GM12878 (cell line): Measurements from ENCODE around the gene OR10G8. TPM values are rescaled to one million over a fixed set of nuclear protein-coding genes. Genes with fewer than 3 reads are reported as not detected.

ENCODE experiments used
- ATAC-seq: fragments of 200-7000 bp; cut with Tn5 transposase; 3 replicates; pipeline ENCODE4 v1.9.1; 2020; ENCODE audit warnings: mild to moderate bottlenecking, moderate library complexity
- BruUV-seq: library from RNA; stranded (reverse); fragments of 400-500 nt; replicated peaks from 2 replicates; lab custom pipeline; 2021; lab: Mats Ljungman, UMichigan
- CTCF ChIA-PET: fragments of 300-600 bp; sonication (Branson Sonifier 250); formaldehyde crosslinking; extraction: SDS; loops from one replicate; lab custom pipeline; 2021; ENCODE audit warnings: inconsistent platforms; lab: Yijun Ruan, JAX
- POLR2A ChIA-PET: fragments of 350-600 bp; formaldehyde crosslinking; extraction: SDS; loops from one replicate; lab custom pipeline; 2021; ENCODE audit warnings: inconsistent platforms; lab: Charles Lee
- RAD21 ChIA-PET: fragments of 300-600 bp; sonication (Branson Sonifier 250); formaldehyde crosslinking; loops from one replicate; lab custom pipeline; 2023; ENCODE audit warnings: antibody characterized with exemption; ENCODE audit not compliant: unreplicated experiment; lab: Charles Lee
- SMC1A ChIA-PET: fragments of 300-600 bp; sonication (Branson Sonifier 250); formaldehyde crosslinking; loops from one replicate; lab custom pipeline; 2023; ENCODE audit not compliant: unreplicated experiment, uncharacterized antibody; lab: Charles Lee
- DNase-seq: peaks from one replicate; pipeline ENCODE4 v3.0.0-alpha.2; 2011; ENCODE audit warnings: low read depth, low spot score
- FAIRE-seq: peaks from 3 replicates; lab custom pipeline; 2011; peaks lifted over from hg19 to GRCh38; lab: Jason Lieb, UNC
- H2AFZ ChIP-seq: 2 replicates; pipeline ENCODE4 v1.6.0; 2011; ENCODE audit warnings: low read depth, low read length, control low read depth; ENCODE audit not compliant: control insufficient read depth
- H3K27ac ChIP-seq: 2 replicates; pipeline ENCODE4 v1.5.1; 2011; ENCODE audit warnings: control low read depth; ENCODE audit not compliant: control insufficient read depth, insufficient read depth
- H3K27me3 ChIP-seq, 2 experiments: replicated peaks in 1 of 2; 2 replicates each; pipeline versions ENCODE4 v1.6.0 to v1.6.1; 2011; ENCODE audit warnings: low read length in 1 of 2; ENCODE audit not compliant: control insufficient read depth in 2 of 2, insufficient read depth in 2 of 2
- H3K36me3 ChIP-seq, 2 experiments: 2 replicates each; pipeline ENCODE4 v1.5.1; 2011; ENCODE audit warnings: low read length in 1 of 2; ENCODE audit not compliant: control insufficient read depth in 2 of 2, insufficient read depth in 2 of 2
- H3K4me1 ChIP-seq: 2 replicates; pipeline ENCODE4 v1.6.1; 2011; ENCODE audit warnings: mild to moderate bottlenecking, low read length, moderate library complexity, mixed read lengths; ENCODE audit not compliant: control insufficient read depth, insufficient read depth
- H3K4me2 ChIP-seq: 2 replicates; pipeline ENCODE4 v1.6.0; 2011; ENCODE audit warnings: control low read depth; ENCODE audit not compliant: control insufficient read depth, insufficient read depth
- H3K4me3 ChIP-seq: fragments of 200-600 bp; sonication (generic); 2 replicates; pipeline ENCODE4 v1.5.1; 2016
- H3K79me2 ChIP-seq: 2 replicates; pipeline ENCODE4 v1.6.0; 2011; ENCODE audit warnings: low read length; ENCODE audit not compliant: control insufficient read depth, insufficient read depth
- H3K9ac ChIP-seq: 2 replicates; pipeline ENCODE4 v1.8.0; 2011; ENCODE audit warnings: low read length, control low read depth, mixed read lengths; ENCODE audit not compliant: control insufficient read depth, insufficient read depth
- H3K9me3 ChIP-seq: replicated peaks from 3 replicates; pipeline ENCODE4 v1.5.1; 2011; ENCODE audit warnings: mild to moderate bottlenecking, low read length; ENCODE audit not compliant: control insufficient read depth, insufficient read depth
- H4K20me1 ChIP-seq: 2 replicates; pipeline ENCODE4 v1.6.0; 2011; ENCODE audit not compliant: control insufficient read depth, insufficient read depth
- CBFB ChIP-seq: IDR thresholded peaks from 2 replicates; pipeline ENCODE4 v1.6.1; 2016; ENCODE audit warnings: antibody characterized with exemption, low read depth
- CEBPZ ChIP-seq: fragments of 150-350 bp; IDR thresholded peaks from 2 replicates; pipeline ENCODE4 v1.6.1; 2016; ENCODE audit warnings: low read depth, low read length
- EED ChIP-seq: sonication (generic); IDR thresholded peaks from 2 replicates; pipeline ENCODE4 v1.6.1; 2016; ENCODE audit warnings: antibody characterized with exemption, low read depth
- EGR1 ChIP-seq, 2 experiments: IDR thresholded peaks; 1 replicate in 1 of 2; 2 replicates in 1 of 2; pipeline ENCODE4 v1.6.1; 2011 to 2012; ENCODE audit warnings: low read depth in 2 of 2, low read length in 2 of 2, borderline replicate concordance in 1 of 2, mild to moderate bottlenecking in 1 of 2, moderate library complexity in 1 of 2
- HDAC6 ChIP-seq: fragments of 200-600 bp; sonication (generic); IDR thresholded peaks from one replicate; pipeline ENCODE4 v1.8.0; 2017; ENCODE audit warnings: antibody characterized with exemption; ENCODE audit not compliant: unreplicated experiment
- MEF2B ChIP-seq: fragments of 450-650 bp; IDR thresholded peaks from 2 replicates; pipeline ENCODE4 v1.6.1; 2018; ENCODE audit warnings: mild to moderate bottlenecking, moderate library complexity; ENCODE audit not compliant: partially characterized antibody, poor library complexity, severe bottlenecking
- POLR2AphosphoS2 ChIP-seq: IDR thresholded peaks from 2 replicates; pipeline ENCODE4 v1.6.1; 2011; ENCODE audit warnings: low read depth, mild to moderate bottlenecking, low read length, improper control_type of control experiment, moderate library complexity
- POU2F2 ChIP-seq: IDR thresholded peaks from 3 replicates; pipeline ENCODE4 v1.6.1; 2011; ENCODE audit warnings: low read depth, mild to moderate bottlenecking, low read length, borderline replicate concordance
- PRDM15 ChIP-seq: fragments of 450-650 bp; formaldehyde crosslinking; IDR thresholded peaks from 2 replicates; pipeline ENCODE4 v1.4.0; 2020; ENCODE audit warnings: mild to moderate bottlenecking, moderate library complexity
- WGBS: methylation state at CpG from one replicate; pipeline ENCODE4 v1.1.6; 2016; ENCODE audit warnings: low lambda C conversion rate; ENCODE audit not compliant: insufficient replicate concordance, insufficient coverage; ENCODE audit errors: missing lambda C conversion rate; 5-methylcytosine and 5-hydroxymethylcytosine counted together
- in situ Hi-C: fragments of 300-500 bp; cut with MboI; formaldehyde crosslinking; loops from 9 replicates; pipeline ENCODE4 v1.14.3; 2018; ENCODE audit warnings: mixed read lengths
- intact Hi-C: fragments of 100-400 bp; cut with micrococcal nuclease; formaldehyde crosslinking; loops from one replicate; pipeline ENCODE4 v1.14.2; 2022; ENCODE audit not compliant: unreplicated experiment
- polyA plus RNA-seq, 11 experiments: library from polyadenylated mRNA; depleted of rRNA in 4 of 11; unstranded in 6 of 11; stranded (reverse) in 5 of 11; fragments of >200 nt; fragmentation: Nextera tagmentation in 4 of 11; fragmentation: Illumina TruSeq in 1 of 11; extraction: Ambion mirVana in 4 of 11; extraction: Trizol in 1 of 11; gene quantifications; 1 replicate in 1 of 11; 2 replicates in 10 of 11; pipeline versions ENCODE4 v1.2.1 to v1.2.3, GENCODE V29; 2011 to 2016; ENCODE audit warnings: inconsistent platforms in 2 of 11, missing spikeins in 2 of 11, low read depth in 1 of 11
- total RNA-seq, 4 experiments: library from RNA; depleted of rRNA in 3 of 4; stranded (reverse); fragments of >200 nt in 3 of 4; fragmentation: Illumina TruSeq in 1 of 4; extraction: Trizol in 1 of 4; gene quantifications; 2 replicates each; pipeline versions ENCODE4 v1.2.1 to v1.2.3, GENCODE V29; 2013 to 2021
- TF ChIP-seq, protein P1 (sequence below): IDR thresholded peaks from 2 replicates; pipeline ENCODE4 v1.6.1; 2012; ENCODE audit warnings: mild to moderate bottlenecking, low read depth, low read length
- TF ChIP-seq, protein P2 (sequence below): fragments of 450-650 bp; conservative IDR thresholded peaks from 2 replicates; pipeline ENCODE4 v1.6.1; 2017; ENCODE audit warnings: mild to moderate bottlenecking, moderate library complexity

Gene OR10G8
- total and polyA plus RNA-seq, 10 of the 15 experiments (the other 5 are each of a cell fraction or from before 2014, with no cell fraction given): not detected

GRCh38 chr11:124041254-124041653, 14.7 kb downstream of the OR10G8 start, which contains the start of gene OR10G7:
Gene OR10G7 (minus strand): TSS chr11:124041325. CDS start chr11:124039001, 2,324 bp downstream.
- no peaks in the 10 kb centered on the region for H3K36me3 ChIP-seq
- no peak within 1 kb of the TSS for H2AFZ ChIP-seq
- no peak within 1 kb of the TSS for H3K4me2 ChIP-seq
- ChIA-PET RAD21 (no interaction called here), SMC1A (interaction anchor here (1.5 kb wide), 1 partner anchor 10 kb away, joined by 3 read pairs; no protein-coding TSS in a partner anchor), CTCF (interaction anchor here (1.5 kb wide), 1 partner anchor 23 kb away, joined by 3 read pairs; no protein-coding TSS in a partner anchor), POLR2A (no interaction called here)
- intact Hi-C loops (no loop called here), in situ Hi-C loops (no loop called here)
- BruUV-seq: no TSS peak
- 0% methylated on average over 1 of the region's 1 CpG for WGBS
- no peaks in the 10 kb centered on the region for H3K27me3 ChIP-seq
- H3K4me1 ChIP-seq: no peaks in the 10 kb centered on the region
- no peak within 1 kb of the TSS for H3K4me3 ChIP-seq
- no peaks in the 10 kb centered on the region for H3K9me3 ChIP-seq
- no peaks in the 10 kb centered on the region for H4K20me1 ChIP-seq
- ATAC-seq (no peak), FAIRE-seq (no peak), DNase-seq (no peak)
- H3K79me2 ChIP-seq: no peaks in the 10 kb centered on the region
- H3K27ac ChIP-seq: no peak within 1 kb of the TSS
- H3K9ac ChIP-seq: no peak within 1 kb of the TSS
- TF ChIP-seq MEF2B (no peak), PRDM15 (CRISPR knock-in tag) (no peak), POLR2AphosphoS2 (no peak), CBFB (no peak), HDAC6 (no peak), EED (no peak), CEBPZ (no peak), EGR1 (IDR thresholded peaks at IDR 0.05; ENCODE audit: borderline replicate concordance in 1 of 2, low read depth in 2 of 2, low read length in 2 of 2) (no peak), POU2F2 (no peak)
- TF ChIP-seq, protein P1, sequence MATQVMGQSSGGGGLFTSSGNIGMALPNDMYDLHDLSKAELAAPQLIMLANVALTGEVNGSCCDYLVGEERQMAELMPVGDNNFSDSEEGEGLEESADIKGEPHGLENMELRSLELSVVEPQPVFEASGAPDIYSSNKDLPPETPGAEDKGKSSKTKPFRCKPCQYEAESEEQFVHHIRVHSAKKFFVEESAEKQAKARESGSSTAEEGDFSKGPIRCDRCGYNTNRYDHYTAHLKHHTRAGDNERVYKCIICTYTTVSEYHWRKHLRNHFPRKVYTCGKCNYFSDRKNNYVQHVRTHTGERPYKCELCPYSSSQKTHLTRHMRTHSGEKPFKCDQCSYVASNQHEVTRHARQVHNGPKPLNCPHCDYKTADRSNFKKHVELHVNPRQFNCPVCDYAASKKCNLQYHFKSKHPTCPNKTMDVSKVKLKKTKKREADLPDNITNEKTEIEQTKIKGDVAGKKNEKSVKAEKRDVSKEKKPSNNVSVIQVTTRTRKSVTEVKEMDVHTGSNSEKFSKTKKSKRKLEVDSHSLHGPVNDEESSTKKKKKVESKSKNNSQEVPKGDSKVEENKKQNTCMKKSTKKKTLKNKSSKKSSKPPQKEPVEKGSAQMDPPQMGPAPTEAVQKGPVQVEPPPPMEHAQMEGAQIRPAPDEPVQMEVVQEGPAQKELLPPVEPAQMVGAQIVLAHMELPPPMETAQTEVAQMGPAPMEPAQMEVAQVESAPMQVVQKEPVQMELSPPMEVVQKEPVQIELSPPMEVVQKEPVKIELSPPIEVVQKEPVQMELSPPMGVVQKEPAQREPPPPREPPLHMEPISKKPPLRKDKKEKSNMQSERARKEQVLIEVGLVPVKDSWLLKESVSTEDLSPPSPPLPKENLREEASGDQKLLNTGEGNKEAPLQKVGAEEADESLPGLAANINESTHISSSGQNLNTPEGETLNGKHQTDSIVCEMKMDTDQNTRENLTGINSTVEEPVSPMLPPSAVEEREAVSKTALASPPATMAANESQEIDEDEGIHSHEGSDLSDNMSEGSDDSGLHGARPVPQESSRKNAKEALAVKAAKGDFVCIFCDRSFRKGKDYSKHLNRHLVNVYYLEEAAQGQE: no peak
- TF ChIP-seq, protein P2, sequence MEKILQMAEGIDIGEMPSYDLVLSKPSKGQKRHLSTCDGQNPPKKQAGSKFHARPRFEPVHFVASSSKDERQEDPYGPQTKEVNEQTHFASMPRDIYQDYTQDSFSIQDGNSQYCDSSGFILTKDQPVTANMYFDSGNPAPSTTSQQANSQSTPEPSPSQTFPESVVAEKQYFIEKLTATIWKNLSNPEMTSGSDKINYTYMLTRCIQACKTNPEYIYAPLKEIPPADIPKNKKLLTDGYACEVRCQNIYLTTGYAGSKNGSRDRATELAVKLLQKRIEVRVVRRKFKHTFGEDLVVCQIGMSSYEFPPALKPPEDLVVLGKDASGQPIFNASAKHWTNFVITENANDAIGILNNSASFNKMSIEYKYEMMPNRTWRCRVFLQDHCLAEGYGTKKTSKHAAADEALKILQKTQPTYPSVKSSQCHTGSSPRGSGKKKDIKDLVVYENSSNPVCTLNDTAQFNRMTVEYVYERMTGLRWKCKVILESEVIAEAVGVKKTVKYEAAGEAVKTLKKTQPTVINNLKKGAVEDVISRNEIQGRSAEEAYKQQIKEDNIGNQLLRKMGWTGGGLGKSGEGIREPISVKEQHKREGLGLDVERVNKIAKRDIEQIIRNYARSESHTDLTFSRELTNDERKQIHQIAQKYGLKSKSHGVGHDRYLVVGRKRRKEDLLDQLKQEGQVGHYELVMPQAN: no peak
